ENCODE measurements around the gene IMPACT.

The IMPACT gene

DNA sequence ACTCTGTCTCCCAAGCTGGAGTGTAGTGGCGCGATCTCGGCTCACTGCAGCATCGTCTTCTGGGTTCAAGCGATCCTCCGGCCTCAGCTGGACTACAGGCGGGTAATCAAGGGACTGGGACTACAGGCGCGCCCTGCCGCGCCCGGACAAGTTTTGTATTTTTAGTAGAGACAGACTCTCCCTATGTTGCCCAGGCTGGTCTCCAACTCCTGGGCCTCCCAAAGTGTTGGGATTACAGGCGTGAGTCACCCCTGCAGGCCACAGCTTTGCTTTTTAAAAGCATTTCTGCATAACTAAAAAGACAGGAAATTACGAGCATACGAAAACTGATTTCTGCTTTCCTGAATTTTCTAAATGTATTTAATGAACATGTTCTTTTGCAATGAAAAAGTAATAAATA is 27.9 kb upstream of the IMPACT start:
- peak; percentile 50 for DNase-seq (ENCODE audit: low read depth)
- Histone ChIP-seq H3K4me1 (ENCODE audit: control insufficient read depth, insufficient read depth, low read length) (peaks cover 37% of the 10 kb centered on the region), H3K9ac (ENCODE audit: low read length) (peak overlapping the region; percentile 82), H3K36me3 (ENCODE audit: control insufficient read depth, insufficient read depth, low read length, severe bottlenecking) (no peaks in the 10 kb centered on the region), H3K9me3 (ENCODE audit: control insufficient read depth, low read length) (no peaks in the 10 kb centered on the region), H3K4me3 (ENCODE audit: low read length) (peak overlapping the region; percentile 85), H3K27me3 (replicated peaks; ENCODE audit: control insufficient read depth, insufficient read depth, low read length) (no peaks in the 10 kb centered on the region)

DNA sequence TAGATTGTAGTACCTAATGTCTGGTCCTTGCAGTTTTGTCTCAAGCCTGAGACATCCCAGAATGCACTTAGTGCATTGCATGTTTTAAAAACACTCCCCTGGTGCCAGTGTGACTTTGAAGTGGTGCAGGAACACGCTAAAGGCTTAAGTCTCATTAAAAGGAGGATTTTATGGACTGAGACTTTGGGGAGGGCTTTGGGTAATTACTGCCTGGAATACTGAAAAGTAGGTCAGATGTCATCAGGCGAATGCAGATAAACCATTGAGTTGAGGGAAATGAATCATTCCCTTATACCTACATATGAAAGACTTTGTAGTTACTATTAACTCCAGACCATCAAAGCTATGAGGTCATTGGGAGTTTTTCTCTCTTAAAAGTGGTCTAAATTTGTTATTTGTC is 25.9 kb upstream of the IMPACT start:
- Histone ChIP-seq H3K9ac (ENCODE audit: low read length) (no peak overlapping the region), H3K9me3 (ENCODE audit: control insufficient read depth, low read length) (no peaks in the 10 kb centered on the region), H3K4me1 (ENCODE audit: control insufficient read depth, insufficient read depth, low read length) (peaks cover 27% of the 10 kb centered on the region), H3K36me3 (ENCODE audit: control insufficient read depth, insufficient read depth, low read length, severe bottlenecking) (no peaks in the 10 kb centered on the region), H3K27me3 (replicated peaks; ENCODE audit: control insufficient read depth, insufficient read depth, low read length) (no peaks in the 10 kb centered on the region), H3K4me3 (ENCODE audit: low read length) (no peak overlapping the region)
- DNase-seq (ENCODE audit: low read depth), result no peak

DNA sequence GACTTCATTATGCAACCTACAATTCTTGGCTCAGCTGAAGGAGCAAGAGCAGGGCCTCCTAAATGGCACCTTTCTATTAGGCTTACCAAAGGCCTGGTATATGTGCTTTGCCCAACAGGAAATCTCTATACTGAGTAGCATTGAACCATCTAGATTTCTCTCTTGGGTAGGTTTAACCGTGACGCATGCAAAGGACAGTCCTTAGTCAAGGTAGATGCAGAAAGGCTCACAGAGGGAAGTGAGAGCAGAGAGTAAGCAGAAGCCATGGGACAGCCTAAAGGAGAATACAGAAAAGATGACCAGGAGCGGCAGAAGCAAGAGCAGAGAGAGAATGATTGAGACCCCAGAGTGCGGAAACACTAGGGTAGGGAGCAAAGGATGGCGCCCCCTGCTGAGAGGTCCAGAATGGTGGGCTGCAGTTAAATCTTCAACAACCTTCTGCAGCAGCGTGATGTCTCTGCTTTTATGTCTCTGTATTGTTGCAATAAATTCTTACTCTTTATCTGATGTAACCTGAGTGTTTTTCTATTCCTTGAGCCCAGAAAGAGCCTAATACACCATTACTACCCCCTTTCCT is 24.2 kb upstream of the IMPACT start:
- no peaks in the 10 kb centered on the region for H3K36me3 ChIP-seq (ENCODE audit: control insufficient read depth, insufficient read depth, low read length, severe bottlenecking)
- H3K4me3 ChIP-seq (ENCODE audit: low read length), result no peak overlapping the region
- DNase-seq (ENCODE audit: low read depth), result no peak
- H3K9ac ChIP-seq (ENCODE audit: low read length), result no peak overlapping the region
- H3K9me3 ChIP-seq (ENCODE audit: control insufficient read depth, low read length), result no peaks in the 10 kb centered on the region
- H3K27me3 ChIP-seq (replicated peaks; ENCODE audit: control insufficient read depth, insufficient read depth, low read length), result no peaks in the 10 kb centered on the region
- peaks cover 15% of the 10 kb centered on the region for H3K4me1 ChIP-seq (ENCODE audit: control insufficient read depth, insufficient read depth, low read length)

DNA sequence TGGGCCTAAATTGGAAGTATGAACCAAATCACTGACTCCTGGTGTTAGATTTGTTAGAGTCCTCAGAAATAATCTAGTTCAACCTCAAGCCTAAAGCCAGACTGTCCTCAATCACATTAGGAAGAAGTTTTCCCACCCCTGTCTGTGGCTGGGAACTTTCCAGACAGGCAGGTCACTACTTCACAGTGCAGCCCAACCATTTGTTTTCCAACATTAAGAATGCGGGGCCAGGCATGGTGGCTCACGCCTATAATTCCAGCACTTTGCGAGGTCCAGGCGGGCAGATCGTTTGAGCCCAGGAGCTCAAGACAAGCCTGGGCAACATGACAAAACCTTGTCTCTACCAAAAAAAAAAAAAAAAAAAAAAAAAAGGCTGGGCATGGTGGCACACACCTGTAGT is 23.4 kb upstream of the IMPACT start:
- H3K36me3 ChIP-seq (ENCODE audit: control insufficient read depth, insufficient read depth, low read length, severe bottlenecking), result no peaks in the 10 kb centered on the region
- no peak overlapping the region for H3K9ac ChIP-seq (ENCODE audit: low read length)
- no peak overlapping the region for H3K4me3 ChIP-seq (ENCODE audit: low read length)
- H3K27me3 ChIP-seq (replicated peaks; ENCODE audit: control insufficient read depth, insufficient read depth, low read length), result no peaks in the 10 kb centered on the region
- DNase-seq (ENCODE audit: low read depth), result no peak
- no peaks in the 10 kb centered on the region for H3K9me3 ChIP-seq (ENCODE audit: control insufficient read depth, low read length)
- peaks cover 14% of the 10 kb centered on the region for H3K4me1 ChIP-seq (ENCODE audit: control insufficient read depth, insufficient read depth, low read length)

DNA sequence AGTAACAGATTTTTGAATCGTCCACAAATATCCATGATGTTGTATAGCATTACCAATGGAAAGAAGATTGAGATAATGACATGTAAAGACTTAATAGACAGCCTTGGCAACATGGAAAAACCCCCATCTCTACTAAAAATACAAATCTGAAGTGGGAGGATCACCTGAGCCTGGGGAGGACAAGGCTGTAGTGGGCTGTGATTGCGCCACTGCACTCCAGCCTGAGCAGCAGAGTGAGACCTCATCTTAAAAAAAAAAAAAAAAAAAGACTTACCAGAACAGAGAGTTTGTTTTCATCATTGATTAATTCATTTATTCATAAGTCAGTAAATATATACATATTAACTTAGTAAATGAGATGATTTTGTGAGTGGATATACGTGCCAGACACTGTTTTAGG is 21.9 kb upstream of the IMPACT start:
- Histone ChIP-seq H3K36me3 (ENCODE audit: control insufficient read depth, insufficient read depth, low read length, severe bottlenecking) (no peaks in the 10 kb centered on the region), H3K4me3 (ENCODE audit: low read length) (no peak overlapping the region), H3K9me3 (ENCODE audit: control insufficient read depth, low read length) (no peaks in the 10 kb centered on the region), H3K4me1 (ENCODE audit: control insufficient read depth, insufficient read depth, low read length) (peaks cover 4% of the 10 kb centered on the region), H3K27me3 (replicated peaks; ENCODE audit: control insufficient read depth, insufficient read depth, low read length) (no peaks in the 10 kb centered on the region), H3K9ac (ENCODE audit: low read length) (no peak overlapping the region)
- no peak for DNase-seq (ENCODE audit: low read depth)

DNA sequence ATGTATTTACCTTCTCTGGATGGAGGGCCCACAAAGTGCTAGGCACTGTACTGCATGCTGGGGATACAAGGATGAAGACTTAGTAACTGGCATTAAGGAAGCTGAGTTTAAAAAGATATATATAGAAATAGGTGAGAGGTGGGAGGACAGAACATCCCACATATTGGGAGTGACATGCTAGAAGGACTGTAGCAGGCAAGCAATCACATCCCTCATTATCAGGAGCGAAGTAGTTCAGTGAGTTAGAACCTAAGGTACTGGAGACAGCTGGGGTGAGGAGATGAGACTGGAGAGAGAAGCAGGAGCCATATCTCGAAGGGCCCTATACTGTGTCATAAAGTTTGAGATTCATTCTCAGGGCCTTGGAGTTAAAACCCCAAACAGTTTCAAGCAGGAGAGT is 18.0 kb upstream of the IMPACT start:
- H3K27me3 ChIP-seq (replicated peaks; ENCODE audit: control insufficient read depth, insufficient read depth, low read length), result peaks cover 5% of the 10 kb centered on the region
- H3K9ac ChIP-seq (ENCODE audit: low read length), result no peak overlapping the region
- no peak overlapping the region for H3K4me3 ChIP-seq (ENCODE audit: low read length)
- no peaks in the 10 kb centered on the region for H3K36me3 ChIP-seq (ENCODE audit: control insufficient read depth, insufficient read depth, low read length, severe bottlenecking)
- no peak for DNase-seq (ENCODE audit: low read depth)
- H3K9me3 ChIP-seq (ENCODE audit: control insufficient read depth, low read length), result no peaks in the 10 kb centered on the region
- H3K4me1 ChIP-seq (ENCODE audit: control insufficient read depth, insufficient read depth, low read length), result no peaks in the 10 kb centered on the region

DNA sequence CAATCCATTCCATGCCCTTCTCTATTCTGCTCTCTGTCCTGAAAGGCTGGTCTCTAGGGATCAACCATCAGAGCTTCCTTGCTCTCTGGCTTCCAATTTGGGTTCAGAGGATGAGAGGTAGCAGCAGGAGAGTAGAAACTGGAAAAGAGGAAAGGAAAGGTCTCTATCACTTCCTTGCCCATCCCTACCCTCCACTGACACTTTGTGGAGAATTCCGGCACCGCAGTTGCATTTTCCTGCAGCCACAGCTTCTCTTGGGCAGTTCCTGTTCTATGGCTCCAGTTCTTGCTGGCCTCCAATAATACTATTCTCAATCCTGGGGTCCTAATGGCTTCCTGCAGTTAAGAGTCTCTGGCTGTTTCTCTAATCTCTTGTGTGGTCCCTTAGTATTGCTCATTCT is 13.3 kb upstream of the IMPACT start:
- Histone ChIP-seq H3K36me3 (ENCODE audit: control insufficient read depth, insufficient read depth, low read length, severe bottlenecking) (no peaks in the 10 kb centered on the region), H3K9me3 (ENCODE audit: control insufficient read depth, low read length) (no peaks in the 10 kb centered on the region), H3K9ac (ENCODE audit: low read length) (no peak overlapping the region), H3K4me1 (ENCODE audit: control insufficient read depth, insufficient read depth, low read length) (no peaks in the 10 kb centered on the region), H3K27me3 (replicated peaks; ENCODE audit: control insufficient read depth, insufficient read depth, low read length) (peaks cover 15% of the 10 kb centered on the region), H3K4me3 (ENCODE audit: low read length) (no peak overlapping the region)
- DNase-seq (ENCODE audit: low read depth), result peak; percentile 21

DNA sequence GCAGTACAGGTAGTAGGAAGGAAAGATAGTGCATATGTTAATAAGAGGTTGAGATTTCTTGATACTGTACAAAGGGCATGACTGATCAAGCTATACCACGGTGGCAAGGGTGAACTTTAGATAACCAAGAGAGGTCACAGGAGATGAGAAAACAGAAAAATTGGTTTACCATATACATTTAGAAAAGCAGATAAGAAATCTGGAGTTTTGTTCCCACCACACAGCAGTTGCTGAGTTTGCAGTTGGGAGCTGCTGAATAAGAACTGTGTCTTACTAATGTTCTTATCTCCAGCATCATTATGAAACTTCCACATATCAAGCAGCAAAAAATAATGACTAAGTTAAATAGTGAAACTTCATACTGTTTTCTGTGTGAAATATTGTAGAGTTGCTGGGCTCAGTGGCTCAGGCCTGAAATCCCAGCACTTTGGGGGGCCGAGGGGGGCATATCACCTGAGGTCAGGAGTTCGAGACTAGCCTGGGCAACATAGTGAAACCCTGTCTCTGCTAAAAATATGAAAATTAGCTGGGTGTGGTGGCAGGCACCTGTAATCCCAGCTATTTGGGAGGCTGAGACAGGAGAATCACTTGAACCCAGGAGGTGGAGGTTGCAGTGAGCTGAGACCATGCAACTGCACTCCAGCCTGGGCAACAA is 12.0 kb upstream of the IMPACT start:
- Histone ChIP-seq H3K9ac (ENCODE audit: low read length) (no peak overlapping the region), H3K9me3 (ENCODE audit: control insufficient read depth, low read length) (no peaks in the 10 kb centered on the region), H3K27me3 (replicated peaks; ENCODE audit: control insufficient read depth, insufficient read depth, low read length) (peaks cover 24% of the 10 kb centered on the region), H3K4me1 (ENCODE audit: control insufficient read depth, insufficient read depth, low read length) (no peaks in the 10 kb centered on the region), H3K4me3 (ENCODE audit: low read length) (no peak overlapping the region), H3K36me3 (ENCODE audit: control insufficient read depth, insufficient read depth, low read length, severe bottlenecking) (no peaks in the 10 kb centered on the region)
- no peak for DNase-seq (ENCODE audit: low read depth)

DNA sequence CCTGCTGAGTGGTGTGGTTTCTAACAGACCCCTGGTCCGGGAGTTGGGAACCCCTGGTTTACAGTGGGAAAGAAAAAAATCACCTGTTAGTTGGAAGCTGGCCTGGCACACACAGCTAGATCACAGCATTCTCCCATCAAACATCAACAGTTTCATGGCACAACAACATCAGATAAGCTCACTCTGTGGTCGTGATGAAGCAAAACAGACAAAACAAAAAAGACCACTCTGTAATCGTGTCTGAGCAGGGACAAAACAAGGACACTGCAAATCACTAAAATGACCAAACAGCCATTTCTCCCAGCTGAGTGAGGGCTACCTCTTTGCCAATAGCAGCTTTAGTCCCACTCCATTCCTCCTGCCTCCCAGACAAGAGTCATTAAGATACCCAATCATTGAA is 9.0 kb upstream of the IMPACT start:
- H3K9me3 ChIP-seq (ENCODE audit: control insufficient read depth, low read length), result no peaks in the 10 kb centered on the region
- H3K27me3 ChIP-seq (replicated peaks; ENCODE audit: control insufficient read depth, insufficient read depth, low read length), result peaks cover 19% of the 10 kb centered on the region
- no peaks in the 10 kb centered on the region for H3K36me3 ChIP-seq (ENCODE audit: control insufficient read depth, insufficient read depth, low read length, severe bottlenecking)
- DNase-seq (ENCODE audit: low read depth), result no peak
- no peaks in the 10 kb centered on the region for H3K4me1 ChIP-seq (ENCODE audit: control insufficient read depth, insufficient read depth, low read length)
- H3K4me3 ChIP-seq (ENCODE audit: low read length), result no peak overlapping the region
- no peak overlapping the region for H3K9ac ChIP-seq (ENCODE audit: low read length)

DNA sequence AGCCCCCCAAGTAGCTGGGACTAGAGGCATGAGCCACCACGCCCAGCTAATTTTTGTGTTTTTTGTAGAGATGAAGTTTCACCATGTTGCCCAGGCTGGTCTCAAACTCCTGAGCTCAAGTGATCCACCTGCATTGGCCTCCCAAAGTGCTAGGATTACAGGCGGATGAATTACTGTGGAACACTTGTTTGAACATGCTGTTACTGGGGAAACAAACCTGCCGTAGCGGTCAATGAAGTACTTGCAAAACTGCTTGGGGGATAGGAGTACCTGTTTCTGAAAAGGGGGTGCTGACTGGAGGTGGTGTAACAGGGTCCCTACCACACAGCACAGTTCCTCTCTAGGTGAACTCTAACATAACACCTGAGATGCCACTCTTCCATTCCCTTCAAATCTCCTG is 5.9 kb upstream of the IMPACT start:
- DNase-seq (ENCODE audit: low read depth), result no peak
- Histone ChIP-seq H3K4me3 (ENCODE audit: low read length) (no peak overlapping the region), H3K36me3 (ENCODE audit: control insufficient read depth, insufficient read depth, low read length, severe bottlenecking) (no peaks in the 10 kb centered on the region)

DNA sequence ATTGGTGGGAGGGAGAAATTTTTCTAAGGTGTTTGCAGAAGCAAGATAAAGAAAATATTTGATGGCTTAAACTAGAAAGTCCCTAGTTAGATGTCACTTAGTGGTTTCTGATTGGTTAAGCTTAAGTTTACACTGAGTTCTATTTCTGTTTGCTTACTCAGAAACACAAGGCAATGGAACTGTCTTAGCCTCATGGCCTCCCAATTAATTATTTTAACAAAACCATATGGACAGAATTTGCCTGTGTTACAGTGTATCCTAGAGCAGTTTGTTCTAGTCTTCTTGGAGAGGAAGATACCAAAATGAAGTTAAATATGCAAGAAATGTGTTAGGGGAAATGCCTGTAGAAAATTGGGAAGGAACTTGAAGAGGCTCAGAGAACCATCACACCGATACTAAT is 4.6 kb upstream of the IMPACT start:
- Histone ChIP-seq H3K4me1 (ENCODE audit: control insufficient read depth, insufficient read depth, low read length) (peaks cover 4% of the 10 kb centered on the region), H3K36me3 (ENCODE audit: control insufficient read depth, insufficient read depth, low read length, severe bottlenecking) (no peaks in the 10 kb centered on the region), H3K4me3 (ENCODE audit: low read length) (no peak overlapping the region)

More for the DNA sequence above, 5.9 kb upstream of the IMPACT start:
- Histone ChIP-seq H3K27me3 (replicated peaks; ENCODE audit: control insufficient read depth, insufficient read depth, low read length) (peaks cover 35% of the 10 kb centered on the region), H3K4me1 (ENCODE audit: control insufficient read depth, insufficient read depth, low read length) (no peaks in the 10 kb centered on the region), H3K9ac (ENCODE audit: low read length) (no peak overlapping the region), H3K9me3 (ENCODE audit: control insufficient read depth, low read length) (peaks cover 4% of the 10 kb centered on the region)

DNA sequence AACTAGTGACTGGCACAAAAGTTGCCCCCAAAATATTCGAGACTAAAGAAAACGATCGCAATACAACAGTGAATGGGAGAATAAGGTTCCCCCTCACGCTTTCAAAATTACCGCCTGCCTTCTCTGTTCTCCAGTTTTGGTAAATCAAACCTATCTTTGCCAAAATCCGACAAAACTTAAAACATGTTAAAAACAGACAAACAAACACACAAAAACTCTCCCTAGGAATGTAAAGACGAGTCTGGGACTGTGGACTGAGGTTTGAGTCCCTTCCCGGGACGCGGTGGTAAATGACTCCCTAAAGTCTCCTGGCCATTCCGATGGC is 435 bp upstream of the IMPACT start:
- peaks cover 4% of the 10 kb centered on the region for H3K36me3 ChIP-seq (ENCODE audit: control insufficient read depth, insufficient read depth, low read length, severe bottlenecking)
- no peak for DNase-seq (ENCODE audit: low read depth)
- peaks cover 18% of the 10 kb centered on the region for H3K27me3 ChIP-seq (replicated peaks; ENCODE audit: control insufficient read depth, insufficient read depth, low read length)
- H3K9ac ChIP-seq (ENCODE audit: low read length), result peak overlapping the region; percentile 93
- peaks cover 9% of the 10 kb centered on the region for H3K9me3 ChIP-seq (ENCODE audit: control insufficient read depth, low read length)
- H3K4me3 ChIP-seq (ENCODE audit: low read length), result peak overlapping the region; percentile 89
- H3K4me1 ChIP-seq (ENCODE audit: control insufficient read depth, insufficient read depth, low read length), result peaks cover 16% of the 10 kb centered on the region

More for the DNA sequence above, 4.6 kb upstream of the IMPACT start:
- peaks cover 37% of the 10 kb centered on the region for H3K27me3 ChIP-seq (replicated peaks; ENCODE audit: control insufficient read depth, insufficient read depth, low read length)
- peak; percentile 9 for DNase-seq (ENCODE audit: low read depth)
- peaks cover 9% of the 10 kb centered on the region for H3K9me3 ChIP-seq (ENCODE audit: control insufficient read depth, low read length)
- no peak overlapping the region for H3K9ac ChIP-seq (ENCODE audit: low read length)
